Forelimb muscle (tissue), 1 donor: ENCODE results near the gene TPRX1. TPM values are rescaled to one million over a fixed set of nuclear protein-coding genes. Genes with fewer than 3 reads are reported as not detected.

Source experiments
- polyA plus RNA-seq: library from polyadenylated mRNA; unstranded; fragments of 120-200 nt; gene quantifications from one replicate; pipeline ENCODE4 v1.2.1, GENCODE V29; 2013; ENCODE audit not compliant: insufficient read length

The TPRX1 gene
- polyA plus RNA-seq, 1 donor, result not detected

Other genes starting within 250 kb of the TPRX1 start
- 0.08 TPM for gene ZNF541, start 231.4 kb downstream of the TPRX1 start, polyA plus RNA-seq
- 10.2 TPM for gene BICRA, start 195.4 kb downstream of the TPRX1 start, polyA plus RNA-seq
- 91.5 TPM for gene EHD2, start 91.1 kb downstream of the TPRX1 start, polyA plus RNA-seq
- 501 TPM for gene NOP53, start 59.0 kb downstream of the TPRX1 start, polyA plus RNA-seq
- gene SELENOW, start 25.8 kb downstream of the TPRX1 start, polyA plus RNA-seq, result 834 TPM
- 0.05 TPM for gene CRX, start 17.4 kb upstream of the TPRX1 start, polyA plus RNA-seq
- not detected for gene TPRX2, start 54.7 kb upstream of the TPRX1 start, polyA plus RNA-seq
- not detected for gene SULT2A1, start 81.8 kb upstream of the TPRX1 start, polyA plus RNA-seq
- gene BSPH1, start 187.6 kb upstream of the TPRX1 start, polyA plus RNA-seq, result not detected
- not detected for gene ELSPBP1, start 190.1 kb upstream of the TPRX1 start, polyA plus RNA-seq
- not detected for gene CABP5, start 239.5 kb upstream of the TPRX1 start, polyA plus RNA-seq